Calu3 (cell line): Measurements from ENCODE around the gene RPA1. TPM values are rescaled to one million over a fixed set of nuclear protein-coding genes. Genes with fewer than 3 reads are reported as not detected.

Experiments
- BruUV-seq: library from RNA; stranded (reverse); fragments of 400-500 nt; replicated peaks from 2 replicates; lab custom pipeline; 2021; lab: Mats Ljungman, UMichigan
- CTCF ChIA-PET: fragments of 300-600 bp; sonication (Branson Sonifier 250); formaldehyde crosslinking; loops from one replicate; lab custom pipeline; 2022; ENCODE audit warnings: antibody characterized with exemption; lab: Charles Lee
- DNase-seq: peaks from one replicate; pipeline ENCODE4 v3.0.0; 2022
- H3K27ac Mint-ChIP-seq: one replicate; pipeline ENCODE4 v1.8.0; 2022; ENCODE audit warnings: mixed read lengths; ENCODE audit not compliant: unreplicated experiment
- H3K27me3 Mint-ChIP-seq: one replicate; pipeline ENCODE4 v1.8.0; 2022; ENCODE audit warnings: mixed read lengths; ENCODE audit not compliant: unreplicated experiment
- H3K36me3 Mint-ChIP-seq: one replicate; pipeline ENCODE4 v1.8.0; 2022; ENCODE audit warnings: mild to moderate bottlenecking, moderate library complexity, mixed read lengths; ENCODE audit not compliant: insufficient read depth, unreplicated experiment
- H3K4me1 Mint-ChIP-seq: one replicate; pipeline ENCODE4 v1.8.0; 2022; ENCODE audit warnings: mild to moderate bottlenecking, low read depth, mixed read lengths; ENCODE audit not compliant: unreplicated experiment
- H3K4me3 Mint-ChIP-seq: one replicate; pipeline ENCODE4 v1.8.0; 2022; ENCODE audit warnings: mild to moderate bottlenecking, low read depth, moderate library complexity, mixed read lengths; ENCODE audit not compliant: unreplicated experiment
- H3K9me3 Mint-ChIP-seq: one replicate; pipeline ENCODE4 v1.8.0; 2022; ENCODE audit warnings: low read depth, mixed read lengths; ENCODE audit not compliant: unreplicated experiment
- intact Hi-C: fragments of 100-400 bp; cut with micrococcal nuclease; formaldehyde crosslinking; loops from one replicate; pipeline ENCODE4 v1.10.0; 2022; ENCODE audit not compliant: unreplicated experiment
- total RNA-seq: library from RNA; stranded (reverse); gene quantifications from 2 replicates; pipeline ENCODE4 v1.2.3, GENCODE V29; 2022
- TF ChIP-seq, protein P1 (sequence below): fragments of 200-600 bp; IDR thresholded peaks from one replicate; pipeline ENCODE4 v1.8.0; 2022; ENCODE audit warnings: antibody characterized with exemption; ENCODE audit not compliant: unreplicated experiment

Gene RPA1
- total RNA-seq, 1 experiment from 2014 or later, result 87.5 TPM

DNA sequence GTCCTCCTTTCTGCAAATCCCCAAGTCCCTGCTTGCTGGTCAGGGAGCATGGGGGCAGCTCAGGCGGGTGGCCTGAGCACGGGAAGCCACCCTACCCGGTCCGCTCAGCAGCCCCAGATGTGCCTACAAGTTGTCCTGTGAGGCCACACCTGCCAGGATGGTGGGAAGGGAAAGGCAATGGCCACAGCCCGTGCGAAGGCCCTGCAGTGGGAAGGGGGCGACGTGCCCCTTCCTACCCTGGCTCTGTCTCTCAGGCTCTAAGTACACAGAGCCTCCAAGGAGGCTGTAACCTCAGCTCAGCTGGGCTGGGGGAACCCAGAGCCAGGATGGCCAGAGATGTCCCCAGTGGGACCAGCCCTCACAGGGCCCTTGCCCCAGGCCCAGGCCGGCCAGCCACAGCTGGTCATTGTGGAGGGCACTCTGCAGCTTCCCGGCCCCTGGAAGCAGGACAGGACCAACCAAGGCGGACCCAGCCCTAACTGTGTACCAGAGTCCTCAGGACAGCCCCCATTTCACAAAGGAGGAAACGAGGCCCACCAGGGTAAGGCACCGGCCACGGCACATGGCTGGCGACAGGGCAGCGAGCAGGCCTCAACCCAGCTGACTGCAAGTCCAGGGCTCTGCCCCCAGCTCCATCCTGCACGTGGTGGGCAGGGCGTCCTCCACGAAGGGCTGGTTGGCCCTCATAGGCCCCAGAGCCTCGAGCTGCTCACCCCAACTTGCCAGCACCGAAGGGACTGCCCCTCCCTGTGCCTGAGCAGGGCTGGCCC, 113.0 kb downstream of the RPA1 start:
- Mint-ChIP-seq H3K9me3 (peaks cover 5% of the 10 kb centered on the region), H3K4me1 (peaks cover 8% of the 10 kb centered on the region), H3K27me3 (peaks cover 25% of the 10 kb centered on the region), H3K36me3 (no peaks in the 10 kb centered on the region), H3K27ac (no peak overlapping the region), H3K4me3 (no peak overlapping the region)
- TF ChIP-seq, protein P1, sequence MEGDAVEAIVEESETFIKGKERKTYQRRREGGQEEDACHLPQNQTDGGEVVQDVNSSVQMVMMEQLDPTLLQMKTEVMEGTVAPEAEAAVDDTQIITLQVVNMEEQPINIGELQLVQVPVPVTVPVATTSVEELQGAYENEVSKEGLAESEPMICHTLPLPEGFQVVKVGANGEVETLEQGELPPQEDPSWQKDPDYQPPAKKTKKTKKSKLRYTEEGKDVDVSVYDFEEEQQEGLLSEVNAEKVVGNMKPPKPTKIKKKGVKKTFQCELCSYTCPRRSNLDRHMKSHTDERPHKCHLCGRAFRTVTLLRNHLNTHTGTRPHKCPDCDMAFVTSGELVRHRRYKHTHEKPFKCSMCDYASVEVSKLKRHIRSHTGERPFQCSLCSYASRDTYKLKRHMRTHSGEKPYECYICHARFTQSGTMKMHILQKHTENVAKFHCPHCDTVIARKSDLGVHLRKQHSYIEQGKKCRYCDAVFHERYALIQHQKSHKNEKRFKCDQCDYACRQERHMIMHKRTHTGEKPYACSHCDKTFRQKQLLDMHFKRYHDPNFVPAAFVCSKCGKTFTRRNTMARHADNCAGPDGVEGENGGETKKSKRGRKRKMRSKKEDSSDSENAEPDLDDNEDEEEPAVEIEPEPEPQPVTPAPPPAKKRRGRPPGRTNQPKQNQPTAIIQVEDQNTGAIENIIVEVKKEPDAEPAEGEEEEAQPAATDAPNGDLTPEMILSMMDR, result no peak
- BruUV-seq, result no TSS peak
- CTCF ChIA-PET, result no interaction called here
- no peak for DNase-seq
- intact Hi-C loops, result no loop called here

DNA sequence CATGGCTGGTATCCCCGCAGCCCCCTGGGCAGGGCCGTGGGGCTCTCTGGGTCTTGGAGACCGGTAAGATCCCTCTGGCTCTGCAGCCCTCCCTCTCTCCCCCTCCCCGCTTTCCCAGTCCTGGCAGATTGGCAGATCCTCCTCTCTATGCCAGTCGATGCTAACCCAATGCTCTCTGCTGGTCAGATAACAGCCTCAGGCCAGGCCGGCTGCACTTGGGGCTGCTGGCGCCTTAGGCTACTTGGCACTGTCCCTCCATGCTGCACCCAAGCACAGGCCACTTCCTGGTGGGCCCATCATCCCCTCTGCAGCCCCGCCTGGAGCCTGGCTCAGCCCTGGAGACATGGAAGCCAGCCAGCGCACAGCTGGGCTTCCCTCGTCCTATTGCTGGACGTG, 113.6 kb downstream of the RPA1 start:
- no peak overlapping the region for H3K27ac Mint-ChIP-seq
- TF ChIP-seq, protein P1, result no peak
- CTCF ChIA-PET, result no interaction called here
- DNase-seq, result no peak
- intact Hi-C loops, result no loop called here
- H3K4me1 Mint-ChIP-seq, result peaks cover 8% of the 10 kb centered on the region
- H3K27me3 Mint-ChIP-seq, result peaks cover 25% of the 10 kb centered on the region
- peaks cover 5% of the 10 kb centered on the region for H3K9me3 Mint-ChIP-seq
- BruUV-seq, result no TSS peak
- H3K4me3 Mint-ChIP-seq, result no peak overlapping the region
- no peaks in the 10 kb centered on the region for H3K36me3 Mint-ChIP-seq

DNA sequence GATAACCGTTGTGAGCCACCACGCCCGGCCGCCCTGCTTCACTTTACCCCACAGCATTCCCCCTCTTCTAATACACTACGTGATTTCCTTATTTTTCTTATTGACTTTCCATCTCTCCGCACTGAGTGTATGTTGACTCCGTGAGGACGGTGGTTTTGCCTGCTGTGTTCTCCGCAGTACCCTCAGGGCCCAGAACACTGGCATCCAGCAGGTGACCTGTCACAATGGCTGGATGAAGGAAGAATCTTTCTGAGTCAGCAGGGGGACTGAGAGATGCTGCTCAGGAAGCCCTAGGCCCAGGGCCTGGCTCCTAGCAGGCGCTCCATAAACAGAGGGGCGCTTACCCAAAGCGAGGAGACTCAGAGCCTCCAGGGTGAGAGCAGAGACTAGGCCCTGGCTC, 115.8 kb downstream of the RPA1 start:
- no TSS peak for BruUV-seq
- CTCF ChIA-PET, result no interaction called here
- H3K36me3 Mint-ChIP-seq, result no peaks in the 10 kb centered on the region
- no peak overlapping the region for H3K4me3 Mint-ChIP-seq
- peaks cover 7% of the 10 kb centered on the region for H3K9me3 Mint-ChIP-seq
- TF ChIP-seq, protein P1, result no peak
- peaks cover 29% of the 10 kb centered on the region for H3K27me3 Mint-ChIP-seq
- no peak for DNase-seq
- H3K27ac Mint-ChIP-seq, result no peak overlapping the region
- intact Hi-C loops, result no loop called here
- peaks cover 8% of the 10 kb centered on the region for H3K4me1 Mint-ChIP-seq

DNA sequence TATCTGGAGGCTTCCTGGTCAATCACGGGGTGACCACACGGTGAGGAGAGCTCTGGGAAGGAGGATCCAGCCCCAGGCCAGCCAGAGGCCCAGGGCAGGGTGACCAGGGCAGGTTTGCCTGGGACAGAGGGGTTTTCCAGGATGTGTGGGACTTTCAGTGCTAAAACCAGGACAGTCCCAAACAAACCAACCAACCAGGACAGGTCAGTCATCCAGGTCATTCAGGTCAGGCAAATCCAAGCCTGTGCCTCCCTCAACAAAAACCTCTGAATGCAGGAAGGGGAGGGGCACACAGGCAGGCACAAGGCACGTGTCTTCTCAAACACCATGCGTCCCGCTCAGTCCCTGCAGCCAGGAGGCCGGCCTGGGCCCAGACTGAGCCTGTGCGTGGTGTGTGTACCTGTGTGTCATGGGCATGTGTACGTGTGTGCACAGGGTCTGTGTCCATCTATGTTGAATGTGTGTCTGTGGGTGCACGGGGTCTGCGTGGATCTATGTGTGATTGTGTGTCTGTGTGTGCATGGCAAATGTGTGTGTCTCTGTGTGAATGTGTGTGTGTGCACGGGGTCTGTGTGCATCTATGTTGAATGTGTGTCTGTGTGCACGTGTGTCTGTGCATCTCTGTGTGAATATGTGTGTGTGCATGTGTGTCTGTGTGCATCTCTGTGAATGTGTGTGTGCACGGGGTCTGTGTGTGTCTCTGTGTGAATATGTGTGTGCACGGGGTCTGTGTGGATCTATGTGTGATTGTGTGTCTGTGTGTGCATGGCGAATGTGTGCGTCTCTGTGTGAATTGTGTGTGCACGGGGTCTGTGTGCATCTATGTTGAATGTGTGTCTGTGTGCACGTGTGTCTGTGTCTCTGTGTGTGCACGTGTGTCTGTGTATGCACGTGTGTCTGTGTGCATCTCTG, 116.5 kb downstream of the RPA1 start:
- intact Hi-C loops, result no loop called here
- Mint-ChIP-seq H3K36me3 (no peaks in the 10 kb centered on the region), H3K27me3 (peaks cover 24% of the 10 kb centered on the region), H3K4me3 (peak overlapping the region; percentile 15), H3K4me1 (peaks cover 8% of the 10 kb centered on the region), H3K27ac (no peak overlapping the region), H3K9me3 (peaks cover 7% of the 10 kb centered on the region)
- CTCF ChIA-PET, result no interaction called here
- DNase-seq, result no peak
- no TSS peak for BruUV-seq
- TF ChIP-seq, protein P1, result no peak
